Right ventricle myocardium superior (tissue), 1 donor: ENCODE data around the gene HNRNPA2B1. TPM values are rescaled to one million over a fixed set of nuclear protein-coding genes. Genes with fewer than 3 reads are reported as not detected.
"Not testable (repeated sequence)": the region's sequence is repeated elsewhere in the genome, so short reads cannot be mapped to it uniquely, and the experiment has no call there.

Experiments
- ATAC-seq: fragments of 200-7000 bp; cut with Tn5 transposase; one replicate; pipeline ENCODE4 v1.9.1; 2020; ENCODE audit warnings: mild to moderate bottlenecking; ENCODE audit not compliant: poor library complexity
- DNase-seq: peaks from one replicate; pipeline ENCODE4 v3.0.0-alpha.2; 2020
- intact Hi-C: fragments of 100-400 bp; cut with DNase I; formaldehyde crosslinking; loops from one replicate; pipeline ENCODE4 v1.11.2; 2022
- total RNA-seq: library from RNA; stranded (reverse); fragmentation: NEBNext Ultra II Directional; extraction: Animal tissue kit (Norgen Biotek cat#: 25700); gene quantifications from one replicate; pipeline ENCODE4 v1.2.1, GENCODE V29; 2021
- donor health status: DM: no; HTN: yes; CAD: no; lungs with severe emphysema.

HNRNPA2B1 gene
- total RNA-seq, 1 donor from 2014 or later: 400 TPM

- DNase-seq (peak; percentile 78), ATAC-seq (peak; percentile 34)
- intact Hi-C loops: no loop called here
Measured at GRCh38 chr7:26199301-26200037, 1.1 kb downstream of the HNRNPA2B1 start.

- DNase-seq (no peak), ATAC-seq (no peak)
- intact Hi-C loops: no loop called here
Measured at GRCh38 chr7:26198781-26199169, 1.8 kb downstream of the HNRNPA2B1 start.

- DNase-seq (no peak), ATAC-seq (no peak)
- intact Hi-C loops: no loop called here
Measured at GRCh38 chr7:26198133-26198780, 2.3 kb downstream of the HNRNPA2B1 start.

GRCh38 chr7:26197153-26198115, 3.1 kb downstream of the HNRNPA2B1 start:
- ATAC-seq (no peak), DNase-seq (no peak)
- intact Hi-C loops: no loop called here

GRCh38 chr7:26195867-26196657, 4.5 kb downstream of the HNRNPA2B1 start:
- DNase-seq (no peak), ATAC-seq (no peak)
- intact Hi-C loops: no loop called here

GRCh38 chr7:26195182-26195581, 5.4 kb downstream of the HNRNPA2B1 start:
- intact Hi-C loops: no loop called here
- DNase-seq: no peak
- no peak for ATAC-seq

GRCh38 chr7:26194764-26195163, 5.8 kb downstream of the HNRNPA2B1 start:
- ATAC-seq, DNase-seq, intact Hi-C loops: not testable (repeated sequence)

- DNase-seq (no peak), ATAC-seq (no peak)
- intact Hi-C loops: no loop called here
Measured at GRCh38 chr7:26193432-26194207, 6.9 kb downstream of the HNRNPA2B1 start.

GRCh38 chr7:26192485-26193087, 8.0 kb downstream of the HNRNPA2B1 start:
- DNase-seq (no peak), ATAC-seq (no peak)
- intact Hi-C loops: no loop called here

- intact Hi-C loops: no loop called here
- no peak for DNase-seq
- ATAC-seq: no peak
Measured at GRCh38 chr7:26191974-26192479, 8.5 kb downstream of the HNRNPA2B1 start.

GRCh38 chr7:26191233-26191973, 9.1 kb downstream of the HNRNPA2B1 start:
- intact Hi-C loops: no loop called here
- DNase-seq: no peak
- ATAC-seq: no peak

GRCh38 chr7:26190417-26190869, 10.1 kb downstream of the HNRNPA2B1 start:
- intact Hi-C loops: no loop called here
- no peak for DNase-seq

GRCh38 chr7:26189697-26190096, 10.8 kb downstream of the HNRNPA2B1 start:
- ATAC-seq (no peak), DNase-seq (no peak)
- intact Hi-C loops: no loop called here

More at GRCh38 chr7:26190417-26190869, 10.1 kb downstream of the HNRNPA2B1 start:
- no peak for ATAC-seq

- intact Hi-C loops: no loop called here
- no peak for ATAC-seq
- DNase-seq: no peak
Measured at GRCh38 chr7:26188957-26189541, 11.5 kb downstream of the HNRNPA2B1 start.

GRCh38 chr7:26188206-26188956, 12.2 kb downstream of the HNRNPA2B1 start:
- no peak for ATAC-seq
- intact Hi-C loops: no loop called here
- DNase-seq: no peak
